ENCODE results near the gene HDGFL3.

DNA sequence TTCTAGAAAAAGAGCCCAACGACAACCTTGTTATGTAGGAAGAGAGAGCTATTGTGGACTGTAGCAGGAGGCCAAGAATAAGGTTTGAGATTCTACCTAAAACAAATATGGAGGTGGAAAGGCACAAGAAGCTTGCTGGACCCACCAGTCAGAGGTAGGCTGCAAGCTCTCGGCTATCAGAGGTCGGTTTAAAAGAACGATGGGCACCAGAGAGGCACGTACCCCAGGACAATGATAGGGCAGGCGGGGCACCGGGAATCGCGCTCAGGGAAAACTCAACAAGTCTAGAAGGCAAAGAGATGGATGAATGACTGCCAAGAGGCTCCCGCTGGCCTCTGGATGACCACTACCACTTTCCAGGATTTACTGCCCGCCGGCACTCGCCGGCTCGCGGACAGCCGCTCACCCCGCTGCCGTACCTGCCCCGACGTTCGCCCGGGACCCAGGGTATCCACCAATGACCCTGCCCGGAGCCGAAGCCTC, 1.1 kb downstream of the HDGFL3 start:
- no peak for TF ChIP-seq CTCF (IDR thresholded peaks at IDR 0.05)
- TF ChIP-seq EP300 (IDR thresholded peaks at IDR 0.05), result no peak
- TF ChIP-seq POLR2A (IDR thresholded peaks at IDR 0.05), result no peak

Measured in sigmoid colon (tissue), 4 donors.